Measurements from ENCODE around the gene GPATCH1. TPM values are rescaled to one million over a fixed set of nuclear protein-coding genes. Genes with fewer than 3 reads are reported as not detected.
A peak's percentile ranks its signal among the peaks of the same experiment; 100 is the strongest.

The GPATCH1 gene
- total and polyA plus RNA-seq, 2 of the 13 experiments (the other 11 are each of a cell fraction or from before 2014, with no cell fraction given), result 6.8 to 6.9 TPM

- TF ChIP-seq FOXP1 (IDR thresholded peaks at IDR 0.05) (peak; percentile 68), FOXP1 (CRISPR knock-in tag; IDR thresholded peaks at IDR 0.05) (peak; percentile 88), KDM6A (CRISPR knock-in tag; IDR thresholded peaks at IDR 0.05; ENCODE audit: low read depth) (peak; percentile 94), TFAP4 (IDR thresholded peaks at IDR 0.05; ENCODE audit: borderline replicate concordance, low read depth) (peak; percentile 62; the same call in 1 of the 2 replicates), ZNF737 (CRISPR knock-in tag; IDR thresholded peaks at IDR 0.05; ENCODE audit: borderline replicate concordance) (no peak), CEBPB (IDR thresholded peaks at IDR 0.05; ENCODE audit: borderline replicate concordance, low read depth, low read length) (peak; percentile 30; the same call in 1 of the 2 replicates), NR2F1 (CRISPR knock-in tag; IDR thresholded peaks at IDR 0.05) (peak in 1 of 2 experiments; percentile 55; a peak in 1 of 4 replicates), ZFP41 (CRISPR knock-in tag; IDR thresholded peaks at IDR 0.05; ENCODE audit: borderline replicate concordance) (no peak), ZBTB7A (CRISPR knock-in tag; IDR thresholded peaks at IDR 0.05) (no peak), MTA3 (CRISPR knock-in tag; IDR thresholded peaks at IDR 0.05) (no peak), MTF2 (CRISPR knock-in tag; IDR thresholded peaks at IDR 0.05; ENCODE audit: borderline replicate concordance) (no peak), JDP2 (CRISPR knock-in tag; IDR thresholded peaks at IDR 0.05; ENCODE audit: borderline replicate concordance) (no peak), ZNF749 (CRISPR knock-in tag; IDR thresholded peaks at IDR 0.05; ENCODE audit: borderline replicate concordance) (peak; percentile 43; the same call in 1 of the 2 replicates), LCORL (IDR thresholded peaks at IDR 0.05) (peak; percentile 71; the same call in 1 of the 2 replicates), LCORL (CRISPR knock-in tag; IDR thresholded peaks at IDR 0.05) (peak; percentile 93), ARID3A (IDR thresholded peaks at IDR 0.05; ENCODE audit: low read depth, low read length) (peak; percentile 90), TCF7L2 (IDR thresholded peaks at IDR 0.05; ENCODE audit: low read depth, low read length) (no peak), BCL6 (CRISPR knock-in tag; IDR thresholded peaks at IDR 0.05) (peak; percentile 94)
- TF ChIP-seq, protein P1, sequence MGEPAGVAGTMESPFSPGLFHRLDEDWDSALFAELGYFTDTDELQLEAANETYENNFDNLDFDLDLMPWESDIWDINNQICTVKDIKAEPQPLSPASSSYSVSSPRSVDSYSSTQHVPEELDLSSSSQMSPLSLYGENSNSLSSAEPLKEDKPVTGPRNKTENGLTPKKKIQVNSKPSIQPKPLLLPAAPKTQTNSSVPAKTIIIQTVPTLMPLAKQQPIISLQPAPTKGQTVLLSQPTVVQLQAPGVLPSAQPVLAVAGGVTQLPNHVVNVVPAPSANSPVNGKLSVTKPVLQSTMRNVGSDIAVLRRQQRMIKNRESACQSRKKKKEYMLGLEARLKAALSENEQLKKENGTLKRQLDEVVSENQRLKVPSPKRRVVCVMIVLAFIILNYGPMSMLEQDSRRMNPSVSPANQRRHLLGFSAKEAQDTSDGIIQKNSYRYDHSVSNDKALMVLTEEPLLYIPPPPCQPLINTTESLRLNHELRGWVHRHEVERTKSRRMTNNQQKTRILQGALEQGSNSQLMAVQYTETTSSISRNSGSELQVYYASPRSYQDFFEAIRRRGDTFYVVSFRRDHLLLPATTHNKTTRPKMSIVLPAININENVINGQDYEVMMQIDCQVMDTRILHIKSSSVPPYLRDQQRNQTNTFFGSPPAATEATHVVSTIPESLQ (CRISPR knock-in tag; conservative IDR thresholded peaks at IDR 0.05), result no peak
- TF ChIP-seq, protein P2, sequence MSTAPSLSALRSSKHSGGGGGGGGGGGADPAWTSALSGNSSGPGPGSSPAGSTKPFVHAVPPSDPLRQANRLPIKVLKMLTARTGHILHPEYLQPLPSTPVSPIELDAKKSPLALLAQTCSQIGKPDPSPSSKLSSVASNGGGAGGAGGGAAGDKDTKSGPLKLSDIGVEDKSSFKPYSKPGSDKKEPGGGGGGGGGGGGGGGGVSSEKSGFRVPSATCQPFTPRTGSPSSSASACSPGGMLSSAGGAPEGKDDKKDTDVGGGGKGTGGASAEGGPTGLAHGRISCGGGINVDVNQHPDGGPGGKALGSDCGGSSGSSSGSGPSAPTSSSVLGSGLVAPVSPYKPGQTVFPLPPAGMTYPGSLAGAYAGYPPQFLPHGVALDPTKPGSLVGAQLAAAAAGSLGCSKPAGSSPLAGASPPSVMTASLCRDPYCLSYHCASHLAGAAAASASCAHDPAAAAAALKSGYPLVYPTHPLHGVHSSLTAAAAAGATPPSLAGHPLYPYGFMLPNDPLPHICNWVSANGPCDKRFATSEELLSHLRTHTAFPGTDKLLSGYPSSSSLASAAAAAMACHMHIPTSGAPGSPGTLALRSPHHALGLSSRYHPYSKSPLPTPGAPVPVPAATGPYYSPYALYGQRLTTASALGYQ (CRISPR knock-in tag; IDR thresholded peaks at IDR 0.05), result peak; percentile 83; the same call in 1 of the 2 replicates
Measured at GRCh38 chr19:33040994-33041827, 39.8 kb upstream of the GPATCH1 start (continued).
